Mammary epithelial cell (primary cell): ENCODE data around the gene KIF13A.

ENCODE experiments used
- CTCF ChIP-seq, 2 donors: IDR thresholded peaks in 1 of 2; conservative IDR thresholded peaks in 1 of 2; 2 replicates each; pipeline ENCODE4 v1.5.1; 2011 to 2012; ENCODE audit warnings: inconsistent platforms in 2 of 2, low read length in 2 of 2, mild to moderate bottlenecking in 2 of 2, control low read depth in 1 of 2, low read depth in 1 of 2; ENCODE audit not compliant: insufficient read depth in 1 of 2; ENCODE audit errors: extremely low read depth in 1 of 2
- EZH2 ChIP-seq: IDR thresholded peaks from 2 replicates; pipeline ENCODE4 v1.6.1; 2012; ENCODE audit warnings: low read length, inconsistent platforms, borderline replicate concordance

- no peak for TF ChIP-seq CTCF (conservative IDR thresholded peaks at IDR 0.05 in 1 of 2, IDR thresholded peaks at IDR 0.05 in 1 of 2; ENCODE audit: extremely low read depth in 1 of 2, insufficient read depth in 1 of 2, low read depth in 1 of 2, low read length in 2 of 2)
- TF ChIP-seq EZH2: no peak
Measured at GRCh38 chr6:17826301-17826700, 161.1 kb downstream of the KIF13A start.
